ENCODE results near the gene RPL15. TPM values are rescaled to one million over a fixed set of nuclear protein-coding genes. Genes with fewer than 3 reads are reported as not detected.
"Not testable (repeated sequence)": the region's sequence is repeated elsewhere in the genome, so short reads cannot be mapped to it uniquely, and the experiment has no call there.

Gene RPL15
- total RNA-seq (1,000 to 10,000 TPM; 1,021 to 1,350 (median 1,156) TPM), polyA plus RNA-seq (1,000 to 10,000 TPM; 1,831 to 2,855 (median 2,304) TPM)
- long read RNA-seq, donor 1, transcript RPL15-202 (3 exons, 820 nt), result minor isoform, 19 of 574 reads
- long read RNA-seq, donor 1, transcript RPL15-208 (4 exons, 1,063 nt), result minor isoform, 43 of 574 reads
- long read RNA-seq, donor 1, transcript RPL15-212 (2 exons, 1,785 nt), result minor isoform, 6 of 574 reads
- long read RNA-seq, donor 1, transcript RPL15-201 (4 exons, 2,730 nt), result major isoform, 472 of 574 reads
- long read RNA-seq, donor 1, partial matches to known transcripts, result 0 of 574 reads
- long read RNA-seq, donor 1, other reads (novel, unspliced or antisense), result 31 of 574 reads
- long read RNA-seq, donor 2, transcript RPL15-208 (4 exons, 1,063 nt), result minor isoform, 82 of 778 reads
- long read RNA-seq, donor 2, transcript RPL15-212 (2 exons, 1,785 nt), result minor isoform, 8 of 778 reads
- long read RNA-seq, donor 2, transcript RPL15-202 (3 exons, 820 nt), result minor isoform, 33 of 778 reads
- long read RNA-seq, donor 2, transcript RPL15-201 (4 exons, 2,730 nt), result major isoform, 635 of 778 reads
- long read RNA-seq, donor 2, partial matches to known transcripts, result 1 of 778 reads
- long read RNA-seq, donor 2, other reads (novel, unspliced or antisense), result 11 of 778 reads

- H3K4me1 ChIP-seq, result peaks cover 35% of the 10 kb centered on the region
- H3K9me3 ChIP-seq, result no peaks in the 10 kb centered on the region
- H3K27ac ChIP-seq, result peak within 1 kb of the TSS; percentile 97
- intact Hi-C loops (cut with DNase I), result loop anchor here in 1 of 2 donors (2.0 kb wide), 1 partner anchor 28 kb away; the partner anchor contains the start of gene NR1D2
- peak; percentile 46 for TF ChIP-seq CTCF (IDR thresholded peaks at IDR 0.05)
- peak; percentile 97 to 99 (median 98) for ATAC-seq
- DNase-seq, result peak; percentile 97 to 99
- H3K27me3 ChIP-seq (ENCODE audit: insufficient read depth in 3 of 3, low read length in 2 of 3), result no peaks in the 10 kb centered on the region
- WGBS, 3 donors, result 0% methylated on average over 59 to 64 of the region's 64 CpGs
- peak within 1 kb of the TSS; percentile 85 for H3K4me3 ChIP-seq
- H3K36me3 ChIP-seq (ENCODE audit: insufficient read depth in 1 of 2, low read depth in 1 of 2), result peaks cover 3 to 43% of the 10 kb centered on the region in 2 donors
These were observed at the start of gene RPL15, which contains the start of gene NKIRAS1 for GRCh38 chr3:23916886-23917678. RPL15 (plus strand) TSS chr3:23917132; CDS start chr3:23917860, 728 bp downstream. NKIRAS1 (minus strand) TSS chr3:23916990; CDS start chr3:23910904, 6,086 bp downstream.

GRCh38 chr3:23867400-23867799, 49.5 kb upstream of the RPL15 start:
- DNase-seq (no peak), ATAC-seq (no peak)
- Histone ChIP-seq H3K9me3 (no peaks in the 10 kb centered on the region), H3K27ac (peak overlapping the region; percentile 48), H3K4me1 (peaks cover 59% of the 10 kb centered on the region), H3K4me3 (no peak overlapping the region), H3K36me3 (ENCODE audit: insufficient read depth in 1 of 2, low read depth in 1 of 2) (no peaks in the 10 kb centered on the region), H3K27me3 (ENCODE audit: insufficient read depth in 3 of 3, low read length in 2 of 3) (no peaks in the 10 kb centered on the region)
- 70 to 94% (median 76%) methylated on average over 1 of the region's 1 CpG for WGBS, 3 donors
- TF ChIP-seq CTCF (IDR thresholded peaks at IDR 0.05), result no peak
- intact Hi-C loops (cut with DNase I), result no loop called here

GRCh38 chr3:23867838-23868237, 49.1 kb upstream of the RPL15 start:
- DNase-seq (no peak), ATAC-seq (no peak)
- peaks cover 59% of the 10 kb centered on the region for H3K4me1 ChIP-seq
- no peak overlapping the region for H3K4me3 ChIP-seq
- H3K27ac ChIP-seq, result peak overlapping the region; percentile 48
- no peaks in the 10 kb centered on the region for H3K9me3 ChIP-seq
- intact Hi-C loops (cut with DNase I), result no loop called here
- TF ChIP-seq CTCF (IDR thresholded peaks at IDR 0.05), result no peak
- WGBS, 3 donors, result 80 to 83% (median 80%) methylated on average over 1 of the region's 1 CpG
- H3K36me3 ChIP-seq (ENCODE audit: insufficient read depth in 1 of 2, low read depth in 1 of 2), result no peaks in the 10 kb centered on the region
- no peaks in the 10 kb centered on the region for H3K27me3 ChIP-seq (ENCODE audit: insufficient read depth in 3 of 3, low read length in 2 of 3)

- H3K27me3 ChIP-seq (ENCODE audit: insufficient read depth in 3 of 3, low read length in 2 of 3), result no peaks in the 10 kb centered on the region
- ATAC-seq (no peak), DNase-seq (no peak)
- TF ChIP-seq CTCF (IDR thresholded peaks at IDR 0.05), result no peak
- H3K4me1 ChIP-seq, result peaks cover 67% of the 10 kb centered on the region
- no peaks in the 10 kb centered on the region for H3K36me3 ChIP-seq (ENCODE audit: insufficient read depth in 1 of 2, low read depth in 1 of 2)
- H3K4me3 ChIP-seq, result no peak overlapping the region
- WGBS, 3 donors, result 87 to 92% (median 90%) methylated on average over 4 of the region's 4 CpGs
- no peak overlapping the region for H3K27ac ChIP-seq
- intact Hi-C loops (cut with DNase I), result no loop called here
- H3K9me3 ChIP-seq, result no peaks in the 10 kb centered on the region
These were observed 46.8 kb upstream of the RPL15 start for GRCh38 chr3:23869977-23870662.

GRCh38 chr3:23870663-23871043, 46.3 kb upstream of the RPL15 start:
- DNase-seq; intact Hi-C loops (cut with DNase I); H3K4me3 ChIP-seq; H3K36me3 ChIP-seq (ENCODE audit: insufficient read depth in 1 of 2, low read depth in 1 of 2); H3K27me3 ChIP-seq (ENCODE audit: insufficient read depth in 3 of 3, low read length in 2 of 3); ATAC-seq; H3K27ac ChIP-seq; H3K9me3 ChIP-seq: not testable (repeated sequence)
- WGBS, 3 donors, result 98 to 100% (median 100%) methylated on average over 1 of the region's 5 CpGs
- H3K4me1 ChIP-seq, result peaks cover 67% of the 10 kb centered on the region

GRCh38 chr3:23871361-23871760, 45.6 kb upstream of the RPL15 start:
- ATAC-seq; DNase-seq; H3K9me3 ChIP-seq; H3K36me3 ChIP-seq (ENCODE audit: insufficient read depth in 1 of 2, low read depth in 1 of 2); H3K27me3 ChIP-seq (ENCODE audit: insufficient read depth in 3 of 3, low read length in 2 of 3); H3K4me3 ChIP-seq; intact Hi-C loops (cut with DNase I); H3K27ac ChIP-seq: not testable (repeated sequence)
- H3K4me1 ChIP-seq, result peaks cover 66% of the 10 kb centered on the region
- 95 to 99% (median 98%) methylated on average over 15 to 31 of the region's 34 CpGs for WGBS, 3 donors

Data from psoas muscle (tissue), 8 donors.